Small intestine (tissue), 7 donors: ENCODE data around the gene CCDC50. TPM values are rescaled to one million over a fixed set of nuclear protein-coding genes. Genes with fewer than 3 reads are reported as not detected.

Experiments
- DNase-seq, 2 donors: peaks; one replicate each; pipeline versions ENCODE4 v3.0.0 to v3.0.0-alpha.2; 2013
- FAIRE-seq: peaks from 2 replicates; lab custom pipeline; 2012; peaks lifted over from hg19 to GRCh38; lab: Jason Lieb, UNC
- H3K27ac ChIP-seq, 3 donors: one replicate each; pipeline ENCODE4 v1.5.1; 2013; ENCODE audit warnings: low read length in 2 of 3, mild to moderate bottlenecking in 2 of 3, control low read depth in 1 of 3, inconsistent platforms in 1 of 3, low read depth in 1 of 3, moderate library complexity in 1 of 3
- H3K27me3 ChIP-seq, 3 donors: one replicate each; pipeline ENCODE4 v1.6.1; 2013; ENCODE audit warnings: low read length in 3 of 3, inconsistent platforms in 1 of 3; ENCODE audit not compliant: control insufficient read depth in 3 of 3, insufficient read depth in 3 of 3
- H3K36me3 ChIP-seq, 3 donors: one replicate each; pipeline ENCODE4 v1.6.1; 2013; ENCODE audit warnings: low read length in 3 of 3, inconsistent platforms in 1 of 3, low read depth in 1 of 3, mild to moderate bottlenecking in 1 of 3, moderate library complexity in 1 of 3; ENCODE audit not compliant: control insufficient read depth in 3 of 3, insufficient read depth in 2 of 3
- H3K4me1 ChIP-seq, 3 donors: one replicate each; pipeline ENCODE4 v1.6.1; 2013; ENCODE audit warnings: low read length in 2 of 3, inconsistent platforms in 1 of 3, low read depth in 1 of 3, mild to moderate bottlenecking in 1 of 3, moderate library complexity in 1 of 3; ENCODE audit not compliant: control insufficient read depth in 3 of 3, insufficient read depth in 2 of 3
- H3K4me3 ChIP-seq, 3 donors: one replicate each; pipeline ENCODE4 v1.5.1; 2013; ENCODE audit warnings: low read length in 3 of 3, control low read depth in 1 of 3, inconsistent platforms in 1 of 3, low read depth in 1 of 3, mild to moderate bottlenecking in 1 of 3, moderate library complexity in 1 of 3
- H3K9me3 ChIP-seq, 2 donors: one replicate each; pipeline ENCODE4 v1.6.1; 2013; ENCODE audit warnings: low read depth in 1 of 2, low read length in 1 of 2; ENCODE audit not compliant: control insufficient read depth in 2 of 2, insufficient read depth in 1 of 2
- WGBS, 3 donors: extraction: QIAGEN DNeasy Blood & Tissue Kit; methylation state at CpG; one replicate each; pipeline ENCODE4 v1.1.7; 2013; 5-methylcytosine and 5-hydroxymethylcytosine counted together
- polyA plus RNA-seq, 4 donors: library from polyadenylated mRNA; stranded (reverse) in 3 of 4; unstranded in 1 of 4; fragments of 200-250 nt in 3 of 4; fragments of 120-200 nt in 1 of 4; gene quantifications; one replicate each; pipeline versions ENCODE4 v1.2.1 to v1.2.3, GENCODE V29; 2013
- donor health status: healthy with polysubstance abuse.
- donor health status: control.
- donor health status: control.
- donor health status: Bipolar disorder and iron deficiency.
- donor health status: healthy.

The CCDC50 gene
- polyA plus RNA-seq, 4 donors, result 18.6 to 71.5 (median 26.6) TPM

- no peak for FAIRE-seq
- Histone ChIP-seq H3K9me3 (no peaks in the 10 kb centered on the region), H3K4me3 (no peak overlapping the region), H3K27ac (no peak overlapping the region), H3K27me3 (no peaks in the 10 kb centered on the region), H3K4me1 (peaks cover 0 to 14% (median 4%) of the 10 kb centered on the region in 3 donors), H3K36me3 (no peaks in the 10 kb centered on the region)
- 64 to 79% (median 67%) methylated on average over 3 of the region's 3 CpGs for WGBS, 3 donors
- DNase-seq, result no peak
These were observed 18.0 kb downstream of the CCDC50 start for GRCh38 chr3:191347228-191347627.

GRCh38 chr3:191348098-191348497, 18.9 kb downstream of the CCDC50 start:
- H3K36me3 ChIP-seq, result no peaks in the 10 kb centered on the region
- peaks cover 0 to 16% (median 4%) of the 10 kb centered on the region in 3 donors for H3K4me1 ChIP-seq
- DNase-seq (no peak), FAIRE-seq (no peak)
- no peaks in the 10 kb centered on the region for H3K9me3 ChIP-seq
- 81 to 93% (median 86%) methylated on average over 1 of the region's 1 CpG for WGBS, 3 donors
- no peak overlapping the region for H3K4me3 ChIP-seq
- no peaks in the 10 kb centered on the region for H3K27me3 ChIP-seq
- no peak overlapping the region for H3K27ac ChIP-seq

- Histone ChIP-seq H3K4me3 (no peak overlapping the region), H3K27me3 (no peaks in the 10 kb centered on the region), H3K27ac (no peak overlapping the region), H3K36me3 (no peaks in the 10 kb centered on the region), H3K4me1 (peaks cover 0 to 15% (median 2%) of the 10 kb centered on the region in 3 donors), H3K9me3 (no peaks in the 10 kb centered on the region)
- WGBS, 3 donors, result 62 to 78% (median 75%) methylated on average over 5 of the region's 5 CpGs
- DNase-seq, result no peak
- no peak for FAIRE-seq
These were observed 21.3 kb downstream of the CCDC50 start for GRCh38 chr3:191350396-191351090.

- WGBS, 3 donors, result 50 to 81% (median 56%) methylated on average over 1 of the region's 1 CpG
- peaks cover 0 to 15% (median 2%) of the 10 kb centered on the region in 3 donors for H3K4me1 ChIP-seq
- no peak for FAIRE-seq
- no peak overlapping the region for H3K4me3 ChIP-seq
- DNase-seq, result no peak
- H3K36me3 ChIP-seq, result no peaks in the 10 kb centered on the region
- no peak overlapping the region for H3K27ac ChIP-seq
- H3K9me3 ChIP-seq, result no peaks in the 10 kb centered on the region
- no peaks in the 10 kb centered on the region for H3K27me3 ChIP-seq
These were observed 22.8 kb downstream of the CCDC50 start for GRCh38 chr3:191352014-191352413.

- 29 to 56% (median 36%) methylated on average over 7 of the region's 7 CpGs for WGBS, 3 donors
- DNase-seq (peak; percentile 32 to 47), FAIRE-seq (no peak)
- H3K27me3 ChIP-seq, result no peaks in the 10 kb centered on the region
- H3K36me3 ChIP-seq, result peaks cover 0 to 3% (median 0%) of the 10 kb centered on the region in 3 donors
- H3K27ac ChIP-seq, result peak overlapping the region; percentile 32 to 51 (median 38)
- no peaks in the 10 kb centered on the region for H3K9me3 ChIP-seq
- H3K4me1 ChIP-seq, result peaks cover 0 to 15% (median 2%) of the 10 kb centered on the region in 3 donors
- no peak overlapping the region for H3K4me3 ChIP-seq
These were observed 24.0 kb downstream of the CCDC50 start for GRCh38 chr3:191353022-191353777.

GRCh38 chr3:191355406-191355805, 26.2 kb downstream of the CCDC50 start:
- DNase-seq, result no peak
- 76 to 93% (median 81%) methylated on average over 4 of the region's 4 CpGs for WGBS, 3 donors
- H3K36me3 ChIP-seq, result peaks cover 0 to 3% (median 0%) of the 10 kb centered on the region in 3 donors
- H3K27ac ChIP-seq, result no peak overlapping the region
- no peak for FAIRE-seq
- no peaks in the 10 kb centered on the region for H3K9me3 ChIP-seq
- no peak overlapping the region for H3K4me3 ChIP-seq
- H3K27me3 ChIP-seq, result no peaks in the 10 kb centered on the region
- peaks cover 0 to 15% (median 2%) of the 10 kb centered on the region in 3 donors for H3K4me1 ChIP-seq

GRCh38 chr3:191356631-191357439, 27.6 kb downstream of the CCDC50 start:
- DNase-seq, result peak in 1 of 2 donors; percentile 12
- Histone ChIP-seq H3K9me3 (no peaks in the 10 kb centered on the region), H3K4me3 (no peak overlapping the region), H3K36me3 (peaks cover 4 to 8% (median 6%) of the 10 kb centered on the region in 3 donors), H3K4me1 (peaks cover 0 to 5% (median 0%) of the 10 kb centered on the region in 3 donors), H3K27me3 (no peaks in the 10 kb centered on the region), H3K27ac (no peak overlapping the region)
- 58 to 65% (median 63%) methylated on average over 5 of the region's 5 CpGs for WGBS, 3 donors
- no peak for FAIRE-seq

GRCh38 chr3:191357909-191358308, 28.7 kb downstream of the CCDC50 start:
- FAIRE-seq (no peak), DNase-seq (no peak)
- Histone ChIP-seq H3K4me1 (peaks cover 0 to 5% (median 0%) of the 10 kb centered on the region in 3 donors), H3K27me3 (no peaks in the 10 kb centered on the region), H3K4me3 (no peak overlapping the region), H3K9me3 (no peaks in the 10 kb centered on the region), H3K27ac (no peak overlapping the region), H3K36me3 (peaks cover 4 to 11% (median 6%) of the 10 kb centered on the region in 3 donors)
- 91 to 96% (median 92%) methylated on average over 6 of the region's 6 CpGs for WGBS, 3 donors
